HG03457 (cell line): ENCODE measurements around the gene GYS1.
"Not testable (repeated sequence)": the region's sequence is repeated elsewhere in the genome, so short reads cannot be mapped to it uniquely, and the experiment has no call there.

ENCODE experiments used
- ATAC-seq: cut with Tn5 transposase; IDR thresholded peaks from one replicate; pipeline ENCODE4 v1.9.1; 2021; ENCODE audit warnings: moderate number of reproducible peaks; ENCODE audit not compliant: unreplicated experiment

The GYS1 gene

DNA sequence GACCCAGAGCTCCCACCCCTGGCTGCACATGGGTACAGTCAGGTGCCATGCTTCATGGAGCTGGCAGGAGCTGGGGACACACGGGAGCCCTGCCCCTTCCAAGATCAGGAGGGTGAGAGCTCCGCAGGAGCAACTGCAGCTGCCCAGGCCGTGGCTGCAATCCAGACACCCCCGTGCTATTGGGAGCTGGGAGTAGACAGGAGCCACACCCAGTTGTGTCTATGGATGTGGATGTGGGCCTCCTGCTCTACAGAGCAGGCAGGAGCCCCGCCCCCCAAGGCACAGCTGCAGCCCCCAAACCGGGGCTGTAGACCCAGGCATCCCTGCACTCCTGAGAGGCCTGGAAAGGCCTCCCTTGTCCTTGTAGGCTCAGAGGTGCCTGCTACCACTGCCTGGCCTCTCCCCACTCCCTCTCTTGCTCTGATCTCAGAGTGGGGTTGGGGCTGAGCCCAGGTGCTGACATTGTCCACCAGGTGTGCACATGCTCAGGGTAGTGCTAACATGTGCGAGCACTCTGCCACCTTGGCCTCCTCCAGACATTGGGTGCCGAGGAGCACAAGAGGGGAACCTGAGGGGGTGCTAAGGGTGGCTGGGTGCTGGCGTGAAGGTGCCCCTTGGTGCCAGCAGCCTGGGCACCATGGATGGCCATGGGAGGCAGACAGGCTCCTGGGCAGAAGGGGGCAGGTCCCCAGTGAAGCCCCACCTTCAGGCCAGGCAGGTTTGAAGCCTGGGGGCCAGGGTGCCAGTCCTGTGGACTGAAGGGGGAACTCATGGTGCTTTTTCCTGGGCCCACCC, 46.4 kb downstream of the GYS1 start:
- no peak for ATAC-seq

DNA sequence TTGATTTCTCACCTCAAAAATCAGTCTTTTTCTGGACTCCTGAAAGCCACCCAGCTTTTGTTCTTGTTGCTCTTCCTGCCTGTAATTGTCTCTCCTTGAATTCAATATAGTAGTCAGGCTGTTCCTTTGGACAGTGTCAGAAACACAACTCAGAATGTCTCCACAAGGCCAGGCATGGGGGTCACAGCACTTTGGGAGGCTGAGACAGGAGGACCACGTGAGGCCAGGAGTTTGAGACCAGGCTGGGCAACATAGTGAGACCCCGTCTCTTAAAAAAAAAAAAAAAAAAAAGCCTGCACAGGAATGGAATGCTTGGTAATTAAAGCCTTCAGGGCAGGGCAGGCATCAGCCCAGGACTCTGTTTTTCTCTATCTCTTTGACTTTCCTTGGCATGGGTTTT, 47.3 kb downstream of the GYS1 start:
- no peak for ATAC-seq

DNA sequence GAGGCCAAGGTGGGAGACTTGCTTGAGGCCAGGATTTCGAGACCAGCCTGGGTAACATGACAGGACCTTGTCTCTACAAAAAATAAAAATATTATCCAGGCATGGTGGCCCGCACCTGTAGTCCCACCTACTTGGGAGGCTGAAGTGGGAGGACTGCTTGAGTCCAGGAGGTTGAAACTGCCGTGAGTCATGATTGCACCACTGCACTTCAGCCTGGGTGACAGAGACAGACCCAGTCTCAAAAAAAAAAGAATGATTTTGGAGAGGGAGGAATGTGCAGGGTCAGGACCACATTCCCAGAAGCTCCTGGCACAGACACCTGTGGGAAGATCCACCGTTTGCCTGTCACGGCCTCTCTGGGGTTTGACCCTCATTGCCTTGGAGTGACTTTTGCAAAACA, 47.7 kb downstream of the GYS1 start:
- ATAC-seq: no peak

DNA sequence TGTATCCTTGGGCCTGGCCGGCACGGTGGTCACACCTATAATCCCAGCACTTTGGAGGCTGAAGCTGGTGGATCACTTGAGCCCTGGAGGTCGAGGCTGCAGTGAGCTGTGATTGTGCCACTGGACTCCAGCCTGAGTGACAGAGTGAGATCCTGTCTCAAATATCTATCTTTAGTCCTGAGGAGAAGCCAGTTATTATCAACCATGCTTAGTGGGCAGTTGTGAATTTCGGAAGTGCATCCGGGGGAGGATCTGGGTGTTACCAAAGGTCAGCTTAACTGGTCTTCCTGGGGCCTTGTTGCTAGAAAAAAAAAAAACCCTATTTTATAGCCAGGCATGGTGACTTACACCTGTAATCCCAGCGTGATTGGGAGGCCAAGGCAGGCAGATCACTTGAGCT, 50.0 kb downstream of the GYS1 start:
- no peak for ATAC-seq

DNA sequence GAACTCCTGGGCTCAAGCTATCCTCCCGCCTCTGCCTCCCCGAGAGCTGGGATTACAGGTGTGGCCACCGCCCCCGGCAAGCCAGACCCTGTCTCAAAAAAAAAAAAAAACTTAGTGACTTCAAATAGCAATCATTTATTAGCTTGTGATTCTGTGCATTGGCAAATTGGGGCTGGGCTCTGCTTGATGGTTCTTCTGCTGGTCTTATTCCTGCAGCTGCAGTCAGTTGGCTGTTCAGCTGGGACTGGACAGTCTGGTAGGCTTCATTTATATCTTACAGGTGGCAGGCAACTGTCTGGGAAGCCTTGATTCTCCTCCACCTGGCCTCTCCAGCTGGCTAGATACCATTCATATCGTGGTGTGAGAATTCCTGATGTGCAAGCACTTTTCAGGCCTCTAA, 52.2 kb downstream of the GYS1 start:
- no peak for ATAC-seq

DNA sequence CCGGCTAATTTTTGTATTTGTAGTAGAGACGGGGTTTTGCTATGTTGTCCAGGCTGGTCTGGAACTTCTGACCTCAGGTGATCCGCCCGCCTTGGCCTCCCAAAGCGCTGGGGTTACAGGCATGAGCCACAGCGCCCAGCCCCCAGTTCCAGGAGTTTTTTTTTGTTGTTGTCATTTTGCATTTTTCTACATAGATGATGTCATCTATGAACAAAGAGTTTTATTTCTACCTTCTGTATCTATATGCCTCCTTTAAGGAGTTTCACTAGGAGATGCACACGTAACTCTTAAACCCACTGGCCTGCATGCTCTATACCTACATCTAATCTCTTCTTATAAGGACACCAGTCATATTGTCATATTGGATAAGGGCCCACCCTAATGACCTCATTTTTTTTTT, 54.9 kb downstream of the GYS1 start:
- no peak for ATAC-seq

DNA sequence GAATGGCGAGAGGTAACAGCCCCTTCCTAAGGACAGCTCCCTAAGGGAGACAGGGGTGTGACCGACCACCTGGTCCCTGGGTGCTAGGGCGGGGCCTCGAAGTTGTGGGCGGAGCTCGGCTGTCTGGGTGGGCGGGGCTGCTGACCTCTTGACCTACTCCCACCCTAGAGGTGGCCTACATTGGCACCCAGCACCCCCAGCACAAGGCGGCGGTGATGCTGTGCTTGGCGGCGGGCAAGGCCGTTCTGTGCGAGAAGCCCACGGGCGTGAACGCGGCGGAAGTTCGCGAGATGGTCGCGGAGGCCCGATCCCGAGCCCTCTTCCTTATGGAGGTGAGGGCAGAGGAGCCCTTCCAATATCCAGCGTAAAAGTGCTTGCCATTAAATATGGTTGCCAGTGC, 57.2 kb downstream of the GYS1 start:
- ATAC-seq: no peak

DNA sequence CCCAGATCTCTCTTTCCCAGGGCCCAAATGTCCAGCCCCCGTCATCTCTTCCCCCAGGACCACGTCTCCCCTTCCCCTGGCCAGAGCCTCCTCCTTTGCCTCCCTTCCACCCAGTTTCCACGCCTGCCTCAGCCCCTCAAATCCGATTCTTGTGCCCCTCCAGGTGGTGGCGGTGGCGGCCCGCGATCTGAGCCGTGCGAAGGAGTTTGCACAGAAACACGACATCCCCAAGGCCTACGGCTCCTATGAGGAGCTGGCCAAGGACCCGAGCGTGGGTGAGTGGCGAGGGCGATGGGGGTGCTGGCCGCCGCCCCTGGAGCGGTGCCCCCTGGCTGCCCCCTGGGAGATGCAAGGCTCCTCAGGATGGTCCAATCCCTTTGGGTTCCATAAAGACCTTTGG, 58.3 kb downstream of the GYS1 start:
- no peak for ATAC-seq

DNA sequence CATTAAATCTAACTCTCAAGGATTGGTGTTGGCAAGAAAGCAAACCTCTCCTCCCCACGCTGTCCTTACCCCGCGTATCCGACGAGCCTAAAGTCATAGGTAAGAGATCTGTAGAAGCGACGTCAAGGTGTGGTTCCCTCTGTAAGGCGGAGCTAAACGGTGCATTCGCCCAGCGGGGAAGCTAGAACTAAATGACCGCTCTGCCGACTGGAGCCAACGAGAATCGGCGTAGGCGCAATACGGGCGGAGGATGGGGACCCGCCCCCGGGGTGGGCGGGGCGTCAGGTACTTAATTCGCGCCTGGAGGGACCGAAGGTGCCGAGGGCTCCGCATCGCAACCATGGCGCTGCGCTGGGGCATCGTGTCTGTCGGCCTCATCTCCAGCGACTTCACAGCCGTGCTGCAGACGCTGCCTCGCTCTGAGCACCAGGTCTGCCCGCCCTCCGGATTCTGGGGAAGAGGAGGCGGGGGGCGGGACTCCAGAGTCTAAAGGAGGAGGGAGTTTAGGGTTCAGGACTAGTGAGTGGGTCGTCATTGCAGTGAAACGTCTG, 59.7 kb downstream of the GYS1 start, which contains the start of gene DHDH:
DHDH (plus strand) TSS at position 318 of the 551 bp plus-strand sequence; CDS start at position 341, 23 bp downstream.
- ATAC-seq: no peak

DNA sequence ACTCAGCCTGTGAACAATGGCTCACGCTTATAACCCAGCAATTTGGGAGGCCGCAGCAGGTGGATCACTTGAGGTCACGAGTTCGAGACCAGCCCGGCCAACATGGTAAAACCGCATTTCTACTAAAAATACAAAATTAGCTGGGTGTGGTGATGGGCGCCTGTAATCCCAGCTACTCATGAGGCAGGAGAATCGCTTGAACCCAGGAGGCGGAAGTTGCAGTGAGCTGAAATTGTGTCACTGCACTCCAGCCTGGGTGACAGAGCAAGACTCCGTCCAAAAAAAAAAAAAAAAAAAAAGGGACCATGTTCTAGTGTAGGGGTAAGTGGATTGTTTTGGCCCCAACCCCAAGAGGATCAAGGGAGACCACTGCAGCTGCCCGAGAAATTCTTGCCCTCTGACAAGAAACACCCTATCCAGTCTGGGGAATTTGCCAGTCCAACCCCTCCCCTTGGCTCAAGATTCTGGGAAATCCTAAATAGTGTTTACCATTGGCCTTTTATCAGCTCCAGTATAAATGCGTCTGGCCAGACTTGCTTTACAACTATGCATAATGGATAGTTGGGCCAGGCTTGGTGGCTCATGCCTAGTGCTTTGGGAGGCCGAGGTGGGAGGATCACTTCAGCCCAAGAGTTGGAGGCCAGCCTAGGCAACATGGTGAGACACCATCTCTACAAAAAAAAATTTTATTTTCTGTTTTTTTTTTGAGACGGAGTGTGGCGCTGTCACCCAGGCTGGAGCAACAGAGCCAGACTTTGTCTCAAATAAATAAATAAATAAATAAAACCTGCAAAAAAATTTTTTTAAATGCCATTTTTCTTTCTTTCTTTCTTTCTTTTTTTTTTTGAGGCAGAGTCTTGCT, 64.7 kb downstream of the GYS1 start:
- ATAC-seq: no peak

DNA sequence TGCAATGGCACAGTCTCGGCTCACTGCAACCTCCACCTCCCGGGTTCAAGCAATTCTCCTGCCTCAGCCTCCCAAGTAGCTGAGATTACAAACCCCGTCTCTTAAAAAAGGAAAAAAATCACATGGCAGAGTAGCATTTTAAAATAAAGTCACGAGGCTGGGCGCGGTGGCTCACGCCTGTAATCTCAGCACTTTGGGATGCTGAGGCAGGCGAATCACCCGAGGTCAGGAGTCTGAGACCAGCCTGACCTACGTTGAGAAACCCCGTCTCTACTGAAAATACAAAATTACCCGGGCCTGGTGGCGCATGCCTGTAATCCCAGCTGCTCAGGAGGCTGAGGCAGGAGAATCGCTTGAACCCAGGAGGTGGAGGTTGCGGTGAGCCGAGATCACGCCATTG, 65.4 kb downstream of the GYS1 start:
- ATAC-seq: not testable (repeated sequence)

DNA sequence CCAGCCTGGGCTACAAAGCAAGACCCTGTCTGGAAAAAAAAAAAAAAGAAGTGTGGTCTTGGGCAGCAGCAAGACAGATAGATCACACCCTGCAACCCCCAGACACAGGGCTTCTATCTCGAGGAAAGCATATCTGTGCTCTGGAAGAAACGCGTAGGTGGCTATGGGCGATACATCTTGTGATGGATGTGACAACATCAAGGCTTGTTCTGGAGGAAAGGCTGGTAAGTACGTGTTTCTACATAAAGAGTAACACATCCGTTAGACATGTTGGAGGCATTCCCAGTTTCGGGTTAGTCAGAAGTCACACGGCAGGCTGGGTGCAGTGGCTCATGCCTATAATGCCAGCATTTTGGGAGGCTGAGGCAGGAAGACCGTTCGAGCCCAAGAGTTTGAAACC, 66.2 kb downstream of the GYS1 start:
- ATAC-seq: no peak

DNA sequence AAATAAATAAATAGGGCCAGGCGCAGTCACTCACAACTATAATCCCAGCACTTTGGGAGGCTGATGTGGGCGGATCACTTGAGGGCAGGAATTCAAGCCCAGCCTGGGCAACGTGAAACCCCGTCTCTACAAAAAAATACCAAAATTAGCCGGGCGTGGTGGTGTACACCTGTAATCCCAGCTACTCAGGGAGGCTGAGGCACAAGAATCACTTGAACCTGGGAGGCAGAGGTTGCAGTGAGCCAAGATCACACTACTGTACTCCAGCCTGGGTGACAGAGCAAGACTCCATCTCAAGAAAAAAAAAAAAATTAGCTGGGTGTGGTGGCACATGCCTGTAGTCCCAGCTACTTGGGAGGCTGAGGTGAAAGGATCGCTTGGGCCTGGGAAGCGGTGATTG, 67.2 kb downstream of the GYS1 start:
- ATAC-seq: not testable (repeated sequence)

DNA sequence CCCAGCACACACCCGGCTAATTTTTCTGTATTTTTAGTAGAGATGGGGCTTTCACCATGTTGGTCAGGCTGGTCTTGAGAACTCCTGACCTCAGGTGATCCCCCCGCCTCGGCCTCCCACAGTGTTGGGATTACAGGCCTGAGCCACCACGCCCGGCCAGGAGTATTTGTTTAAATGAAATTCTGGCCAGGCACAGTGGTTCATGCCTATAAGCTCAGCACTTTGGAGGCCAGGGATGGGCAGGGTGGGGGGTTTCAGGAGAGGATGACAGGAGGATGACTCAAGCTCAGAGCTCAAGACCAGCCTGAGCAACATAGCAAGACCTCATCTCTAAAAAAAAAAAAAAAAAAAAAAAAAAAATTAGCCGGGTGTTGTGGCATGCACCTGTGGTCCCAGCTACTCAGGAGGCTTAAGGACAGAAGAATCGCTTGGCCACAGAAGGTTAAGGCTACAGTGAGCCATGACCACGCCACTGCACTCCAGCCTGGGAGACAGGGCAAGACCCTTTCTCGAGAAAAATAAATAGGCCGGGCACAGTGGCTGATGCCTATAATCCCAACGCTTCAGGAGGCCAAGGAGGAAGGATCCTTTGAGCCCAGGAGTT, 67.8 kb downstream of the GYS1 start:
- ATAC-seq: no peak

DNA sequence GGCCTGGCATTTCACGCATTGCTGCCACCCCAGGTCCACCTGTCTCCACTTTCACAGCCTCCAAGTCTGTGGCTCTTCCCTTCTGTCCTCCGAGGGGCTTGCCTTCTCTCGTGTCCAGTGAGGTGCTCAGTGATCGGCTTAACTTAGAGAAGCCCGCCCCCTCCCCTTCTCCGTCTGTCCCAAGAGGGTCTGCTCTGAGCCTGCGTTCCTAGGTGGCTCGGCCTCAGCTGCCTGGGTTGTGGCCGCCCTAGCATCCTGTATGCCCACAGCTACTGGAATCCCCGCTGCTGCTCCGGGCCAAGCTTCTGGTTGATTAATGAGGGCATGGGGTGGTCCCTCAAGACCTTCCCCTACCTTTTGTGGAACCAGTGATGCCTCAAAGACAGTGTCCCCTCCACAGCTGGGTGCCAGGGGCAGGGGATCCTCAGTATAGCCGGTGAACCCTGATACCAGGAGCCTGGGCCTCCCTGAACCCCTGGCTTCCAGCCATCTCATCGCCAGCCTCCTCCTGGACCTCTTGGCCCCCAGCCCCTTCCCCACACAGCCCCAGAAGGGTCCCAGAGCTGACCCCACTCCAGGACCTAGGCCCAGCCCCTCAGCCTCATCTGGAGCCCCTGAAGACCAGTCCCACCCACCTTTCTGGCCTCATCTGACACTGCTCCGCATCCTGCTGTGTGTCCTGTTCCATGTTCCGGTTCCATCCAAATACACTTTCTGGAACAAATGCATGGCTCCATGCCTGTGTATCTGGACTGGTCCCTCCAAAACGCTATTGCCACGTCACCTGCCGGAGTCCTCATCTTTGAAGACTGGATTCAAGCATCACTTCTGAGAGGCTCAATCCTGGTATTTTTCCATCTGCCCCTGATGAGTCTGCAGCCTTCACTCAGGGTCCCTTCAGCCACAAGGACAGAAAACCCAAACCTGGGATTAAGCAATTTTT, 70.3 kb downstream of the GYS1 start:
- no peak for ATAC-seq

DNA sequence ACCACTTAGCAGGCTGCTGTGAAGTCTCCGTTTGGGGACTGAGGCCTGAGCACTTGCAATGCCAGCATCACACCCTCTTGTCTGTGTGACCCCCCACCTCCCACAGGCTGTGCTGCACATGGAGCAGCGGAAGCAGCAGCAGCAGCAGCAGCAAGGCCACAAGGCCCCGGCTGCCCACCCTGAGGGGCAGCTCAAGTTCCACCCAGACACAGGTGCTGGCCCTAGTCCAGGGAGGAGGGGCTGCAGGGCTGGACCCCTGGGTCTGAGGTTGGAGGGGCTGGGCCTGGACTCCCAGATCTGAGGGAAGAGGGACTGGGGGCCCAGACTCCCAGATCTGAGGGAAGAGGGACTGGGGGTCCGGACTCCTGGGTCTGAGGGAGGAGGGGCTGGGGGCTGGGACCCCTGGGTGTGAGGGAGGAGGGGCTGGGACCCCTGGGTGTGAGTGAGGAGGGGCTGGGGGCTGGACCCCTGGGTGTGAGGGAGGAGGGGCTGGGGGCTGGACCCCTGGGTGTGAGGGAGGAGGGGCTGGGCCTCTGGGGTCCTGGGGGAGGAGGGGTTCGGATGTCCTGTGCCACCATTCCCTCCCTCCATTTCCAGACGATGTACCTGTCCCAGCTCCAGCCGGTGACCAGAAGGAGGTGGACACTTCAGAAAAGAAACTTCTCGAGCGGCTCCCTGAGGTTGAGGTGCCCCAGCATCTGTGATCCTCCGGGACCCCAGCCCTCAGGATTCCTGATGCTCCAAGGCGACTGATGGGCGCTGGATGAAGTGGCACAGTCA, 71.2 kb downstream of the GYS1 start:
- ATAC-seq: no peak

DNA sequence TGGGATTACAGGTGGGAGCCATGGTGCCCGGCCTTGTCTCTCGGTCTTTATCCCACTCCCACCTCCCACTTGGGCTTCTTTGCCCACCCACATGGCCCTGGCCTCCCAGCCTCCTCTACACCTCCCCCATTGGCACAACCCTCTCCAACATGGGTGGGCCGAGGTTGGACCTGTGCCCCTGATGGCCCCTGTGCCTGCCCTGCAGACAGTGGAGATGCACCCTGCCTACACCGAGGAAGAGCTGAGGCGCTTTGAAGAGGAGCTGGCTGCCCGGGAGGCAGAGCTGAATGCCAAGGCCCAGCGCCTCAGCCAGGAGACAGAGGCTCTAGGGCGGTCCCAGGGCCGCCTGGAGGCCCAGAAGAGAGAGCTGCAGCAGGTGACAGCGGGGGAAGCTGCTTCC, 72.2 kb downstream of the GYS1 start:
- ATAC-seq: no peak

DNA sequence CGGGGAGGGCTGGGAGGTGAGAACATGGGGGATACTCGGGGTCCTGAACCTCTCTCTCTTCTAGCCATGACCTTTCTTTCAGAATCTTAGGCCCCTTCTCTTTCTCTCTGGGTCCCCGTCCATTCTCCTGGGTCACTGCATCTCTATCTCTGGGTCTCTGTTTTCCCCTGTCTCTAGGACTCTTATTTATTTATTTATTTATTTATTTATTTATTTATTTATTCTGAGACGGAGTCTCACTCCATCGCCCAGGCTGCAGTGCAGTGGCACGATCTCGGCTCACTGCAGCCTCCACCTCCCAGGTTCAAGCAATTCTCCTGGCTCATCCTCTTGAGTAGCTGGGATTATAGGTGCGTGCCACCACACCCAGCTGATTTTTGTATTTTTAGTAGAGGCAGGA, 73.8 kb downstream of the GYS1 start:
- ATAC-seq: not testable (repeated sequence)

DNA sequence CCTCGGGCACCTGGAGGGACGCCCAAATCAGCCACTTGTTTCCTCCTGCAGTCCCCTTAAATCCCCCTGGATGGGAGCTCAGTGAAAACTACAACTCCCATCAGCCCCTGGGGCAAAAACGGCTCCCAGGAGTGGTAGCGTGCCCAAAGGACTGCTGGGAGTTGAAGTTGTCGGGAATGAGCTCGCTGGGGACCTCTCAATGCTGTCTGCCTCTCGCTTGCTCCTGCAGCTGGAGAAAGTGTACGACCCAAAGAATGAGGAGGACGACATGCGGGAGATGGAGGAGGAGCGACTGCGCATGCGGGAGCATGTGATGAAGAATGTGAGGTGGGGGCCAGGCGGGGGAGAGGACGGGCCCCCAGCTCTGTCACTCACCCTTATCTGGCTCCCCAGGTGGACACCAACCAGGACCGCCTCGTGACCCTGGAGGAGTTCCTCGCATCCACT, 74.3 kb downstream of the GYS1 start:
- no peak for ATAC-seq
